ENCODE data around the gene RALGAPA2.

GRCh38 chr20:20729563-20729962 is 17.1 kb upstream of the RALGAPA2 start:
- TF ChIP-seq, protein P1, sequence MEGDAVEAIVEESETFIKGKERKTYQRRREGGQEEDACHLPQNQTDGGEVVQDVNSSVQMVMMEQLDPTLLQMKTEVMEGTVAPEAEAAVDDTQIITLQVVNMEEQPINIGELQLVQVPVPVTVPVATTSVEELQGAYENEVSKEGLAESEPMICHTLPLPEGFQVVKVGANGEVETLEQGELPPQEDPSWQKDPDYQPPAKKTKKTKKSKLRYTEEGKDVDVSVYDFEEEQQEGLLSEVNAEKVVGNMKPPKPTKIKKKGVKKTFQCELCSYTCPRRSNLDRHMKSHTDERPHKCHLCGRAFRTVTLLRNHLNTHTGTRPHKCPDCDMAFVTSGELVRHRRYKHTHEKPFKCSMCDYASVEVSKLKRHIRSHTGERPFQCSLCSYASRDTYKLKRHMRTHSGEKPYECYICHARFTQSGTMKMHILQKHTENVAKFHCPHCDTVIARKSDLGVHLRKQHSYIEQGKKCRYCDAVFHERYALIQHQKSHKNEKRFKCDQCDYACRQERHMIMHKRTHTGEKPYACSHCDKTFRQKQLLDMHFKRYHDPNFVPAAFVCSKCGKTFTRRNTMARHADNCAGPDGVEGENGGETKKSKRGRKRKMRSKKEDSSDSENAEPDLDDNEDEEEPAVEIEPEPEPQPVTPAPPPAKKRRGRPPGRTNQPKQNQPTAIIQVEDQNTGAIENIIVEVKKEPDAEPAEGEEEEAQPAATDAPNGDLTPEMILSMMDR (IDR thresholded peaks at IDR 0.05) = no peak
- no peak for TF ChIP-seq ZFX (IDR thresholded peaks at IDR 0.05; ENCODE audit: borderline replicate concordance)
